Kidney tubule cell (primary cell): ENCODE data around the gene VPS41.

Source experiments
- DNase-seq: peaks from one replicate; pipeline ENCODE4 v3.0.0-alpha.2; 2018; ENCODE audit warnings: low spot score

Gene VPS41

GRCh38 chr7:38728145-38728544, 180.8 kb downstream of the VPS41 start:
- DNase-seq, result peak; percentile 62

GRCh38 chr7:38727184-38727940, 181.6 kb downstream of the VPS41 start:
- peak; percentile 25 for DNase-seq

DNA sequence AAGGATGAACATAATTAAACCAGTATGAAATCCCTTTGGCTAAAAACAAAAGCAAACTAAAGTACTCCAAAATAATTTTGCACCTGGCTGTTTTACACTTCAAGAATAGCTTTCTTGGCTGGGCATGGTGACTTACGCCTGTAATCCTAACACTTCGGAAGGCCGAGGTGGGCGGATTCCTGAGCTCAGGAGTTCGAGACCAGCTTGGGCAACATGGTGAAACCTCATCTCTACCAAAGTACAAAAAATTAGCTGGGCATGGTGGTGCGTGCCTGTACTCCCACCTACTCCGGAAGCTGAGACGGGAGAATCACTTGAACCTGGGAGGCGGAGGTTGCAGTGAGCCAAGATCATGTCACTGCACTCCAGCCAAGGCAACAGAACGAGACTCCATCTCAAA, 185.7 kb downstream of the VPS41 start:
- DNase-seq, result no peak

DNA sequence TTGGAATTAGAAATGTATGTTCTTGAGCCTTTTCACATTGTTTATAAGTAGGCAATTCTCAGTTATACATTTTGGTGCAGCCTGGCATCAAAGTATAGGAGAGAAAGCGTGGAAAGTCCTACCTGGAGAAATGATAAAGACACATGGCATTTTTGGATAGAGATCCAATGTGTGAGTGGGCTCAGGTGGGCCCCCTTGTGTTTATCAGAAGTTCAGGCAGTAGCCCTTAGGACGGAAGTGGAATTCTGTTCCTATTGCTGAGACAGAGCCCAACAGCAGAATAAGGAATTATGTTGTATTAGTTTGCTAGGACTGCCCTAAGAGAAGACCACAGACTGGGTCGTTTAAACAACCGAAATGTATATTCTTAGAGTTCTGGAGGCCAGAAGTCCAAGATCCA, 192.6 kb downstream of the VPS41 start:
- no peak for DNase-seq

DNA sequence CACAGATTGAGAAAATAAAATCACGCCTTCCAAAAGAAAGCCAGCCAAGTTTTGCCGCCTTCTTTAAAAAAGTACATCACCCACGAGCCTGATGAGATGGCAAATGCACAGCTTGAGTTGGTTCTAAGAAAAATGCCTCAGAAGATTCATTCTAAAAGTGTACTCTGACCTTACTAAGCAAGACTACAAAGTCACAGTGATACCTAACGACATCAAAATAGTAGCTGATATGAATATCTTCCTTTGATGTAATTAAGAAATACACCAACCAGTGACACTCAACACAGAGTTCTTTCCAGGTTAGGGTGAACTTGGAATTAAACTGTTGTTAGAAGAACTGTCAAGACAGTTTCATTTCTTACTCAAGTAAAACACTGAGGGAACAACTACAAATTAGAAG, 199.9 kb downstream of the VPS41 start:
- DNase-seq, result no peak

- DNase-seq, result no peak
Observed at GRCh38 chr7:38704751-38705150, 204.2 kb downstream of the VPS41 start.

- DNase-seq, result no peak
Observed at GRCh38 chr7:38704041-38704547, 204.9 kb downstream of the VPS41 start.

DNA sequence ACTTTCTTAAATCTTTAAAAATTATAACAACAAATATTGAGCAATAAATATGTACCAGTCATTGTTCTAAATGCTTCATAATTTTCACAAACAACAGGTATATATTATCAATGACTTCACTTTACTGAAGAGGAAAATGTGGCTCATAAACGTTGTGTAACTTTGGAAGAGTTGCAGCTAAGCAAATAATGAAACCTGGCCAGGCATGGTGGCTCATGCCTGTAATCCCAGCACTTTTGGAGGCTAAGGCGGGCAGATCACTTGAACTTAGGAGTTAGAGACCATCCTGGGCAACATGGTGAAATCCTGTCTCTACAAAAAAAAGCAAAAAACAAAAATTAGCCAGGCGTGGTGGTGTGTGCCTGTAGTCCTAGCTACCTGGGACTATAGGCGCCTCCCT, 205.9 kb downstream of the VPS41 start:
- no peak for DNase-seq

DNA sequence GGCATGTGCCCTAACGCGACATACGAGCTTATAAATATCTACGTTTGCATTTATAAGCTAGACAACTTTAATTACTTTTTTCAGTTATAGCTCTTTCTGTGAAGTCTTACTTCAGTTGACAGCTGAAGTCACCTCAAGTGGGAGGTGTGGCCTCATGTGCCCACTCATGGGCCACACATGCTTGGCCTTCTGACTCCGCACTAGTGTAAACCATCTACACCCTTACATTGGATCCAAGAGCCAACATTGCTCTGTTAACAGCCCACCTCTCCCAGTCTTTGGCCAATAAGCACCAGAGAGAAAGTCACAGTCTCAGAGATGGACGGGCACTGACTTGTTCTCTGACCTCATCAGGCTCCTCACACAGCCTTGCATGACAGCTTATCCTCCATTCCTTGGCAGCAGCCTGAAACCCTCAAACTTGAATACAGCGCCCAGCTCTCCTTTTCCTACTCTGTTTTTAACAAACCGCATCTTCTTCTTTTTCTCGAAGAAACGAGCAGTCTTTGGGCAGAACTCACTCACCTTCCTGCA, 206.9 kb downstream of the VPS41 start:
- no peak for DNase-seq

- DNase-seq, result no peak
Observed at GRCh38 chr7:38700116-38700515, 208.9 kb downstream of the VPS41 start.

DNA sequence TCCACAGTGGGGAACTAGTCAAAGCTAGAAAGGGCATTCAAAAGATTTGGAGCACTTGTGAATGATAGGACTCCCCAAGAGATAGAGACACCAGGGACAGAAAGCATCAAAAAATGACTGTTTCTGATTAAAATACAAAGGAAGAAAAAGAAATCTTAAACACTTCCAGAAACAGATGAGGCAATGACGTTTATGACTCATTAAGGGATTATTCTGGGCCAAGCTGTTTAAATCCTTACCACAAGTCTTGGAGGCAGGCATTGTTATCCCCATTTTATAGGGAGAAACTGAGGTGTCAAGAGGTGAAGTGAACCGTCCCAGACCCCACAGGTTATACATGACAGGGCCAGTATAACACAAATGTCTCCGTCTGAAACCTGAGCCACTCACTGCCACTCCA, 209.5 kb downstream of the VPS41 start:
- DNase-seq, result no peak

DNA sequence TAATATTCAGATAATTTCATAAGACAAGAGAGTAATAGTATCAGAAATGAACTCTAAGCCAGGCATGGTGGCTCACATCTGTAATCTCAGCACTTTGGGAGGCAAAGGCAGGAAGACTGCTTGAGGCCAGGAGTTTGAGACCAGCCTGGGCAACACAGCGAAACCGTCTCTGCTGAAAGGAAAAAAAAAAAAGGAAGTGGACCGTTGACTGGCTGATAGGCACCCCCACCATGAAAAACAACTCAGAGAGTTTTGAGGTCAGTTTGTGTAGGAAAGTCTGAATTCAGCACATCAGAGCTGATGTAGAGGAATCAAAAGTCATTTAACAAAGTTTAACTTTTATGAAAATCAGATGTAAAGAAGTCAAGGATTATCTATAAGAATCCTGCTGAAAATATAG, 214.7 kb downstream of the VPS41 start:
- DNase-seq, result no peak

- no peak for DNase-seq
Observed at GRCh38 chr7:38686888-38687287, 222.1 kb downstream of the VPS41 start.

DNA sequence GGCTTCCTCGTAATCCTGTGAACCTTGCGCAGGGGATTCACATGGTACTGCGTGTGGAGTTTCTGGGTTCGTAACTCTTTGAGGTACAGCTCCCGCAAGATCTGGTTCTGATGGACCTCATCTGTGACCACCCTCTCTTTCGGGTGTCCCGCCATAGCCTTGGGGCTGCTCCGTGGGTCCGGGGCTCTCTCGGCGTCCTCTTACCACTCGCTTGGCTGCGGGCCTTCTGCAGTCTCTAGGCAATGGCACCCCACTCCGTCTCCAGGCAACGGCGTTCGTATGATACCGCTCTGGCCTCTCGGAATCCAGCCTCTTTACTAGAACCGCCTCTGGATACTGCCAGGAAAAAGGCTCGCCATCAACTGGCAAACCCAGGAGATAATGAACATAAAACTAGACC, 223.1 kb downstream of the VPS41 start:
- DNase-seq, result no peak

GRCh38 chr7:38682606-38683005, 226.4 kb downstream of the VPS41 start:
- DNase-seq, result no peak

DNA sequence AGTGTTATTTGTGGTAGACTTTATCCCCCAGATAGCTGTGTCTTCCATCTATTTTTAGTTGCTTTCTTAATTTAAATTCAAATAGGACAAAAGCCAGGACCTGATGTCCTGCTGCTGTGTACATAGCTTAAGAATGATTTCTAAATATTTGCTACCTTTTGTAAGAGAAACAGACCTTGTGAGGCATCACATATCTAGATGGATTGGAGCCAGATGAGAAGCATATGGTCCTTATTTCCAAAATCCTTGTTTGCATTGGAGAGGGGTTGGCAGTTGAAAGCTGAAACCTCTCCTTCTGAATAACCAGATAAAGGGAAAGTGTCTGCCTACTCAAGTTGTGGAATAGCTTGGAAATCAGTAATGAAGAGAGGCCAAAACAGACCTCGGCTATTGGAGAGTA, 227.1 kb downstream of the VPS41 start:
- DNase-seq, result no peak

DNA sequence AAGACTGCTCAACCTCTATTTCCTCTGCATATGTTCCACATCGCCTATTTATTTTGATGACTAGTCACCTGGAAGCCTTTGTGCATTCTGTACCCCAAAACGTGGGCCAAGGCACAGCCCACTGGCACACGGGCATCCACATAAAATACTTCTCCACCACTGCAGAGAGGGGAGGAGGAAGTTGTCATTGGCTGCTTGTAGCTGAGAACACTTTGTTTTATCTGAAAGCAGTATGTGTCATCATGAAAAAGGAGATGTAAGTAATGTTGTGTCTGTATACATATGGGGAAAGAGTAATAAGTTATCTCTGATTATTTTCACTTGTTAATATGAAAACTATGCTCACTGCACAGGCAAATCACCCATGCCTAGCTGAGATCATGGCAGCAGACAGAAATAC, 229.6 kb downstream of the VPS41 start:
- no peak for DNase-seq

DNA sequence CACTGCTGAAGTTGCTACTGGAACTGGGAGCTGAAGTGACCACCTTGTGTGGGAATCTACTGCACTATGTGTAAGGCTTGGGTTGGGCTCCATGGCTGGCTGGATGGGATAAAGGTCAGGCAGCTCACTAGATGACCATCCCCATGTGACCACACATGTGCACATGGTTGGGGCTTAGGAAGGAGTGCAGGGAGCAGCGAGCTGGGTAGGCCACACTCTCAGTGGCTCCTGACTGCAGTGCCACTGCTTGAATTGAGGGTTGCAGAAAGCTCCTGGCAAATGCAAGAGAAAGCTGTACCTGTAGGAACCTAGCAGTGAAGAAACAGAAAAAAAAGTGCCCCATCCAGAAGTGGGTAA, 230.3 kb downstream of the VPS41 start:
- DNase-seq, result no peak

- DNase-seq, result no peak
Observed at GRCh38 chr7:38677981-38678697, 230.9 kb downstream of the VPS41 start.

DNA sequence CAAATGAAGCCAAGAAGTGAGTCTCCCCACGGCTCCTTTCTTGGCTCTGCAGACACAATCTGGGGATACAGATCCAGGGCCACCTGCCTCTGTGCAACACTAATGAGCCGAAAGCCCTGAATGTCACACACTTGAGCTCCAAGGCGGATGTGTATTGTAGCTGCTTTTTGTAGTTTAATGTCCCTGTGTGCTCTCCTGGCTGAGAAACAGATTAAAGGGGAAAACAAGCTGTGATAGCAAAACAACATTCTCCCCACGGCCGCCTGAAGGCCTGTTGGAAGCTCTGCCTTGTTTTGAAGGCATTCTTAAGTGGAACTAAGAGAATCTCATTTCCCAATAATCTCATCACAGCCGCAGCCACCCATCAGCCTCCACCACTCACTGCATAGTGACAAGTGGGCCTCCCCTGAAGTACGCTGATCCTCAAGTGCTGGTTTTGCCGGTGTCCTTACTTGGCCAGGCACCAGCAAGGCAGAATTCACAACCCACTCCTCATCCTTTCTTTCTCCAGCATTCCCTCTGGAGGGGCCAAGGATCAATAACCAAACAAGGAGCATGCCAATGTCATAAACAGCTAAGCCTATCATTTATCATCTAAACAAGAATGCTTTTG, 233.4 kb downstream of the VPS41 start:
- DNase-seq, result no peak

DNA sequence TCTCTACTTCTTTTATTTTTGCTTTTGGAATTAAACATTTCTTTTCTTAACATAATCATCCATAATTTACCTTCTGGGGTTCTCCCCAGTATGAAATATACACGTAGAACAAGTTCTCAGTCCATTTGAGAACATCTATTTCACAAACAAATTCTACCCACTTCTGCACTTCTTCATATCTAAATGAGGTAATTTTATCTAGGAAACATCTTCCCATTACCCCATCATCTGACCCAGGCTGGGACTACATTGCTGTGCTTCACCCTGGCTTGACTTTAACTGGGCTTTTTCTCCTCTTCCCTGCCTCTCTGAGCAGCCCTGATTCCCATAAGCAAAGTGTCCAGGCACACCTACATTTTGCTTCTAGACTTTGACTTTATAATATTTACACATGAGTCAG, 234.5 kb downstream of the VPS41 start:
- no peak for DNase-seq

GRCh38 chr7:38673795-38674194, 235.2 kb downstream of the VPS41 start:
- no peak for DNase-seq
